ENCODE data around the gene MMP28.
A peak's percentile ranks its signal among the peaks of the same experiment; 100 is the strongest.

The MMP28 gene

DNA sequence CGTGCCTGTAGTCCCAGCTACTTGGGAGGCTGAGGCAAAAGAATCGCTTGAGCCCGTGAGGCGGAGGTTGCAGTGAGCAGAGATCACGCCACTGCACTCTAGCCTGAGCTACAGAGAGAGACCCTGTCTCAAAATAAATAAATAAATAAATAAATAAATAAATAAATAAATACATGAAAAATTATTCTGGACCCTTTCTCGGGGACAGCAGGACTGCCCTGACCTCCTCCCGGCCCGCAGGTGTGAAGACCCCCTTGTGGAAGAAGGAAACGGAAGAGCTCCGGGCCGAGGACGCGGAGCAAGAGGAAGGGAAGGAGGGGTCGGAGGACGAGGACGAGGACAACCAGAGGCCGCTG, 31.7 kb downstream of the MMP28 start:
- peak overlapping the region; percentile 64; the same call in 1 of the 2 replicates for H3K9ac ChIP-seq (ENCODE audit: low read length)
- no peaks in the 10 kb centered on the region for H3K9me2 ChIP-seq (replicated peaks; ENCODE audit: insufficient read depth, low read length)
- peak overlapping the region; percentile 51 for H3K4me2 ChIP-seq (ENCODE audit: low read depth, low read length, poor library complexity, severe bottlenecking)
- H3K9me3 ChIP-seq (ENCODE audit: insufficient read depth, low read length), result no peaks in the 10 kb centered on the region
- no peaks in the 10 kb centered on the region for H3K36me3 ChIP-seq (ENCODE audit: low read length)
- H4K20me1 ChIP-seq (ENCODE audit: low read depth, low read length), result no peaks in the 10 kb centered on the region
- peak overlapping the region; percentile 75 for H2AFZ ChIP-seq (ENCODE audit: low read depth, low read length, severe bottlenecking)
- no peak overlapping the region for H3K27ac ChIP-seq (ENCODE audit: low read depth, low read length)
- no peaks in the 10 kb centered on the region for H3K79me2 ChIP-seq (ENCODE audit: insufficient read depth, low read length)
- H3K27me3 ChIP-seq (ENCODE audit: low read length), result no peaks in the 10 kb centered on the region
- H3K4me3 ChIP-seq (ENCODE audit: insufficient read depth, low read length, poor library complexity, severe bottlenecking), result peak overlapping the region; percentile 48
- no peaks in the 10 kb centered on the region for H3F3A ChIP-seq (ENCODE audit: insufficient read depth)
- TF ChIP-seq, protein P1, sequence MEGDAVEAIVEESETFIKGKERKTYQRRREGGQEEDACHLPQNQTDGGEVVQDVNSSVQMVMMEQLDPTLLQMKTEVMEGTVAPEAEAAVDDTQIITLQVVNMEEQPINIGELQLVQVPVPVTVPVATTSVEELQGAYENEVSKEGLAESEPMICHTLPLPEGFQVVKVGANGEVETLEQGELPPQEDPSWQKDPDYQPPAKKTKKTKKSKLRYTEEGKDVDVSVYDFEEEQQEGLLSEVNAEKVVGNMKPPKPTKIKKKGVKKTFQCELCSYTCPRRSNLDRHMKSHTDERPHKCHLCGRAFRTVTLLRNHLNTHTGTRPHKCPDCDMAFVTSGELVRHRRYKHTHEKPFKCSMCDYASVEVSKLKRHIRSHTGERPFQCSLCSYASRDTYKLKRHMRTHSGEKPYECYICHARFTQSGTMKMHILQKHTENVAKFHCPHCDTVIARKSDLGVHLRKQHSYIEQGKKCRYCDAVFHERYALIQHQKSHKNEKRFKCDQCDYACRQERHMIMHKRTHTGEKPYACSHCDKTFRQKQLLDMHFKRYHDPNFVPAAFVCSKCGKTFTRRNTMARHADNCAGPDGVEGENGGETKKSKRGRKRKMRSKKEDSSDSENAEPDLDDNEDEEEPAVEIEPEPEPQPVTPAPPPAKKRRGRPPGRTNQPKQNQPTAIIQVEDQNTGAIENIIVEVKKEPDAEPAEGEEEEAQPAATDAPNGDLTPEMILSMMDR (IDR thresholded peaks at IDR 0.05; ENCODE audit: insufficient read depth, low read length, poor library complexity, severe bottlenecking), result no peak
- TF ChIP-seq EZH2phosphoT487 (conservative IDR thresholded peaks at IDR 0.05; ENCODE audit: low read length), result no peak

DNA sequence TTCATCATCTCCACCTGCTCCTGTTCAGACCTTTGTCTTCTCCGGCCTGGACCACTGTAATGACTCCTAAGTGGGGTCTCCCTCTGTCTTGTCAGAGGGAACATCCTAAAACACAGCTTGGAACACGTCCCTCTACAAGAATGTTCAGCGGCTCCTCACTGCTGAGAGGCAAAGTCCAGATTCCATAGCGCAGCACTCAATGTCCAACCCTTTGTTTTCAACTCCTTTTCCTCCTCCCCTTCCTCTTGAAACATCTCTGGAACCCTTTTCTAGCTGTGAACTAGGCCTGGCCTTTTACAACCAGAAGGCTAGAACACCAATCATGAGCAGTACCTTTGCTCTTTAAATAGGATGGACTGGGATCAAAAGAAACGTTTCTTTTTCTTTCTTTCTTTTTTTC, 33.8 kb downstream of the MMP28 start:
- Histone ChIP-seq H4K20me1 (ENCODE audit: low read depth, low read length) (no peaks in the 10 kb centered on the region), H3K4me3 (ENCODE audit: insufficient read depth, low read length, poor library complexity, severe bottlenecking) (no peak overlapping the region), H3K9ac (ENCODE audit: low read length) (no peak overlapping the region), H3K79me2 (ENCODE audit: insufficient read depth, low read length) (no peaks in the 10 kb centered on the region), H3K27ac (ENCODE audit: low read depth, low read length) (no peak overlapping the region), H3K36me3 (ENCODE audit: low read length) (no peaks in the 10 kb centered on the region), H2AFZ (ENCODE audit: low read depth, low read length, severe bottlenecking) (no peak overlapping the region), H3K4me2 (ENCODE audit: low read depth, low read length, poor library complexity, severe bottlenecking) (no peak overlapping the region), H3K9me3 (ENCODE audit: insufficient read depth, low read length) (no peaks in the 10 kb centered on the region), H3K9me2 (replicated peaks; ENCODE audit: insufficient read depth, low read length) (no peaks in the 10 kb centered on the region), H3F3A (ENCODE audit: insufficient read depth) (no peaks in the 10 kb centered on the region), H3K27me3 (ENCODE audit: low read length) (no peaks in the 10 kb centered on the region)
- TF ChIP-seq, protein P1 (IDR thresholded peaks at IDR 0.05; ENCODE audit: insufficient read depth, low read length, poor library complexity, severe bottlenecking), result no peak
- TF ChIP-seq EZH2phosphoT487 (conservative IDR thresholded peaks at IDR 0.05; ENCODE audit: low read length), result no peak

DNA sequence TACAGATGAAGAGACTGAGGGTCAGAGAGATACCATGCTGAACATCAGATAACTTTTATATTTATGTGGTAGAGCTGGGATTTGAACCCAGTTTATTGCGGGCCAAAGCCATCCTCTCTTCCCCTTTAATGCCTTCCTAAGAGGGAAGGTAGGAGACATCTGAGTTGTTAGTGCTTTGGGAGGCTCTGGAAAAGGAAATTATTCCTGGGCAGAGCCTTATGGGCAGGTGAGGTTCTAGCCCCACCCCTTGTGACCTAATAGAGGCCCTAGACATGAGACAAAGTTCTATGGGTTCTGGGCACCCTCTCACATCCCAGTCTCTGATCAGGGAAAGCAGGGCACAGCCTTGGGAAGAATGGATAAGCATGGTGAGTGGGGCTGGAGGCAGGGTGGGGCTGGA, 34.9 kb downstream of the MMP28 start, which contains the start of gene C17orf50:
Gene C17orf50 (plus strand): TSS at position 301 of the 400 bp plus-strand sequence. CDS start 55 bp downstream, at position 356.
- Histone ChIP-seq H3K9ac (ENCODE audit: low read length) (no peak within 1 kb of the TSS), H3K27ac (ENCODE audit: low read depth, low read length) (no peak within 1 kb of the TSS), H3K36me3 (ENCODE audit: low read length) (no peaks in the 10 kb centered on the region), H3K9me3 (ENCODE audit: insufficient read depth, low read length) (no peaks in the 10 kb centered on the region), H3K79me2 (ENCODE audit: insufficient read depth, low read length) (no peaks in the 10 kb centered on the region), H3K4me2 (ENCODE audit: low read depth, low read length, poor library complexity, severe bottlenecking) (no peak within 1 kb of the TSS), H3K4me3 (ENCODE audit: insufficient read depth, low read length, poor library complexity, severe bottlenecking) (no peak within 1 kb of the TSS), H3F3A (ENCODE audit: insufficient read depth) (no peaks in the 10 kb centered on the region), H4K20me1 (ENCODE audit: low read depth, low read length) (no peaks in the 10 kb centered on the region), H3K27me3 (ENCODE audit: low read length) (no peaks in the 10 kb centered on the region), H2AFZ (ENCODE audit: low read depth, low read length, severe bottlenecking) (no peak within 1 kb of the TSS), H3K9me2 (replicated peaks; ENCODE audit: insufficient read depth, low read length) (no peaks in the 10 kb centered on the region)
- no peak for TF ChIP-seq EZH2phosphoT487 (conservative IDR thresholded peaks at IDR 0.05; ENCODE audit: low read length)
- TF ChIP-seq, protein P1 (IDR thresholded peaks at IDR 0.05; ENCODE audit: insufficient read depth, low read length, poor library complexity, severe bottlenecking), result no peak
